SJSA1 (cell line): ENCODE measurements around the gene TMEM87B. TPM values are rescaled to one million over a fixed set of nuclear protein-coding genes. Genes with fewer than 3 reads are reported as not detected.
"Not testable (repeated sequence)": the region's sequence is repeated elsewhere in the genome, so short reads cannot be mapped to it uniquely, and the experiment has no call there.

ENCODE experiments used
- DNase-seq, 2 experiments: peaks; one replicate each; pipeline ENCODE4 v3.0.0-alpha.2; 2015 to 2020; ENCODE audit warnings: low spot score in 2 of 2, low read depth in 1 of 2
- H3K27ac ChIP-seq: fragments of 250-450 bp; sonication (Bioruptor Pico); 2 replicates; pipeline ENCODE4 v1.5.1; 2020; ENCODE audit warnings: mild to moderate bottlenecking, moderate library complexity
- H3K27me3 ChIP-seq: fragments of 250-450 bp; sonication (Bioruptor Pico); replicated peaks from 2 replicates; pipeline ENCODE4 v1.5.1; 2020; ENCODE audit warnings: mild to moderate bottlenecking, moderate library complexity
- H3K36me3 ChIP-seq: fragments of 250-450 bp; sonication (Bioruptor Pico); 2 replicates; pipeline ENCODE4 v1.5.1; 2020; ENCODE audit warnings: mild to moderate bottlenecking
- H3K4me1 ChIP-seq: fragments of 250-450 bp; sonication (Bioruptor Pico); replicated peaks from 2 replicates; pipeline ENCODE4 v1.6.1; 2021; ENCODE audit warnings: mild to moderate bottlenecking
- H3K4me3 ChIP-seq: fragments of 250-450 bp; sonication (Bioruptor Pico); 2 replicates; pipeline ENCODE4 v1.5.1; 2020; ENCODE audit warnings: mild to moderate bottlenecking
- H3K9me3 ChIP-seq: fragments of 250-450 bp; sonication (Bioruptor Pico); replicated peaks from 2 replicates; pipeline ENCODE4 v1.5.1; 2020; ENCODE audit warnings: mild to moderate bottlenecking
- total RNA-seq: library from RNA; depleted of rRNA; stranded (reverse); fragments of >200 nt; shearing (Covaris generic); gene quantifications from 2 replicates; pipeline ENCODE4 v1.2.3, GENCODE V29; 2014

TMEM87B gene
- total RNA-seq, 1 experiment from 2014 or later: 32.5 TPM

DNA sequence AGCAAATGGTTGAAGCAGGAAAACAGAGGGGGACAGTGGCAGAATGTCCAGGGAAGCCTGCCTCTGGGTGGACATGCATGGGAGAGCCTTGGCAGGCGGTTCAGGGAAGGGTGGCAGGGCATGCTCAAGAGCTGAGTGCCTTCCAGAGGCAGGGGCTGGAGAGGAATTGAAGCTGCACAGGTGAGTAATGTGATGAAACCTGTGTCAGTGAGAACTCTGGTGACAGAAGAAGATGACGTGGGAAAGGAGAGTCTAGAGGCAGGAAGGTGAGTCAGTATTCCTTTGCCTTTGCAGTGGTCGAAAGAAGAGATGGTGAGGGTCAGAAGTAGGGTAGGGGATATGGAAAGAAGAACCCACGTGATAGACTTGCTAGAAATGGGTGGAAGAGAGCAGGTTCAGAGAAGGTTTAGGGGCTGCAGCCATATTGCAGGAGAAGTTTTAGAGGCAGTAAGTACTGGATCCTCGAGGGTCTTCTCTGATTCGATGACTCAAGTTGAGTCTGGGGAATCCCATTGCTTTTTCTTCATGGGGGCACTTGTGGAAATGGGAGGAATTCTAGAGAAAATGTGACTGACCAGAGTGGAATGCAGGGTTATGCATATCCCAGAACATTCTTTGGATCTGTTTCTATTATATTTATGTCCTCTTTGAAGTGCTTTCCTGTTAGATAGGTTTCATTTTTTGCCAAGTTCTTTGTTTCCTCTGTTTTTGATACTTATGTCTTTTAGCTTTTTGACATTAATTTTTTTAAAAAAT is 37.4 kb downstream of the TMEM87B start:
- Histone ChIP-seq H3K4me3 (no peak overlapping the region), H3K9me3 (no peaks in the 10 kb centered on the region), H3K27ac (peak overlapping the region; percentile 74), H3K4me1 (peaks cover 21% of the 10 kb centered on the region), H3K27me3 (no peaks in the 10 kb centered on the region), H3K36me3 (peaks cover 50% of the 10 kb centered on the region)
- DNase-seq: peak; percentile 62 to 77

DNA sequence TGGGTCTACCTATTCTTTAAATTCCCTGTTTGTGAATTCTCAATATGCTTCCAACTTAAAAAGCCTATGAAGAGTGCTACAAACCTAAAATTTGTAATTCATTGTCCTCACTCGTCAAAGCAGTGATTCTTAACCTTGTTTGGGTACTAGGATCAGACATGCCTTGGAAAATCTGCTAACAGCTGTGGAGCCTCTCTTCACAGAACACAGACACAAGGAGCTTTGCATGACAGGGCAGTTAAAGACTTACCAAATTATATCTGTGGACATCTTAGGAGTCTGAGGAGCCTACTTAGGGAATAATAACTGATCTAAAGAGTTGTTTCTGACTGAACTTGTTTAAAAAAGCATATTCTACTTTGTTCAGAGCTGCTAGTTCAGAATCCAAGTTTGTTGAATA is 38.1 kb downstream of the TMEM87B start:
- no peak overlapping the region for H3K4me3 ChIP-seq
- no peaks in the 10 kb centered on the region for H3K27me3 ChIP-seq
- peaks cover 48% of the 10 kb centered on the region for H3K36me3 ChIP-seq
- peak overlapping the region; percentile 74 for H3K27ac ChIP-seq
- H3K4me1 ChIP-seq: peaks cover 21% of the 10 kb centered on the region
- no peaks in the 10 kb centered on the region for H3K9me3 ChIP-seq
- DNase-seq: no peak

DNA sequence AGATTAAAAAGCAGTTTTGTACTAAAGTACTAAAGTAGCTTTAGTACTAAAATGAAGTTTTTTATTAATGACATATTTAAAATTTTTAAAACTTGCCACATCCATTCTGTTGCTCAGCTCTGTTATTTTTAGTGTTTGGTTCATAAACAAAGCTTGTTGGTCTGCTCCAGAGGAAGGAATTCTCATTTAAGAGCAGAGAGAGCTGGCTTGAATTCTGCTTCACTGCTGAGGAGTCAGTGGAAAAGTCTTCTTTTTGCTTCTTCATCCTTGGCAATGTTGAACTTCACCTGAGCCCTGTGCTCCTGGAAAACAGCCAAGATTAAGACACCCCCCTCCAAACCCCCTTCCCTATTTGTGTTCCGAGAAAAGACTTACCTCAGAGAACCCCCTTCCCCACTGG is 40.6 kb downstream of the TMEM87B start:
- no peaks in the 10 kb centered on the region for H3K9me3 ChIP-seq
- H3K4me1 ChIP-seq: peaks cover 21% of the 10 kb centered on the region
- no peak overlapping the region for H3K4me3 ChIP-seq
- H3K27ac ChIP-seq: no peak overlapping the region
- H3K36me3 ChIP-seq: peaks cover 43% of the 10 kb centered on the region
- no peak for DNase-seq
- H3K27me3 ChIP-seq: no peaks in the 10 kb centered on the region

DNA sequence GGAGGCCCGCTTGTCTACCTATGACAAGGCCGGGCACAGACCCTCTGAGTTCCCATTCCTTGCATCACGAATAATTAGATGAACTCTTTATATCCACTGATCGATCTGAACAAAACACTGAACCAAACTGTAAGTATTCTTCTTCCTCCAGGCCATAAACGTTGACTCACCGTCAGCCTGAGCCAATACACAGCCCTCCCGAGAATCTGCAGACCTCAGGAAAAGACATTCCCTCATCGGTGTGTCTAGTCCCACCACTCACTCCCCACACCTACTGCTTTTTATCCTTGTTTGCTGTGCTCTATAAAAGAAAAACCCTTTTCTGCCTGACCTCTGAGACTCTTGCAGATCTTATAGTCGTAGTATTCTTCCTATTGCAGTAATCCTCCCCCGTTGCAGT is 41.0 kb downstream of the TMEM87B start:
- peaks cover 42% of the 10 kb centered on the region for H3K36me3 ChIP-seq
- H3K4me1 ChIP-seq: peaks cover 21% of the 10 kb centered on the region
- H3K9me3 ChIP-seq: no peaks in the 10 kb centered on the region
- no peaks in the 10 kb centered on the region for H3K27me3 ChIP-seq
- H3K4me3 ChIP-seq: no peak overlapping the region
- H3K27ac ChIP-seq: no peak overlapping the region
- DNase-seq: no peak

DNA sequence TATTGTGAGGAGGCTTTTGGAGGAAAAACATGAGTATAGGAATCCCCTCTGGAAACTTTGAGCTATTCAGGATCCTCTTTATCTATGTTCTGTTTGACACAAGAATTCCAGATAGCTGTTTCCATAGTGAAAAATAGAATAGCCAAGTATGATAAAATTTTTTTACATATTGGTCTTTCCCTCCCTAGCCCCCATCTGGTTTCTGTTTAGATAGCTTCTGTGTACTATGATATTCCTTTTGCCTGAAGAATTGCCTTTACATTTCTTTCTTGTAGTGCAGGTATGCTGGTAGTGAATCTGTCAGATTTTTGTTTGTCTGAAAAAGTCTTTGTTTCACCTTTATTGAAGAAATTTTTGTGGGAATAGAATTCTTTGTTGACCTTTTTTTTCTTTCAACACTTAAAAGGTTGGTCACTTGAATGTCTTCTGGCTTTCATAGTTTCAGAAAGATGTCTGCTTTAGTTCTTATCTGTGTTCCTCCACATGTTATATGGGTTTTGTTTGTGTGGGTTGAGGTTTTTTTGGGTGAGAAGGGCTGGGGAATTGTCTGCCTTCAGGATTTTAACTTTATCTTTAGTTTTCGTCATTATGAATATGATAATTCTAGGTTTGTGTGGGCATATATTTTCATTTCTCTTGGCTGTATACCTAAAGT is 53.2 kb downstream of the TMEM87B start:
- Histone ChIP-seq H3K9me3 (0 out of 2 replicates have a peak, but pooled peaks cover 2% of the 10 kb centered on the region), H3K27ac (no peak overlapping the region), H3K27me3 (no peaks in the 10 kb centered on the region), H3K4me3 (no peak overlapping the region), H3K36me3 (peaks cover 77% of the 10 kb centered on the region), H3K4me1 (no peaks in the 10 kb centered on the region)
- DNase-seq: no peak

DNA sequence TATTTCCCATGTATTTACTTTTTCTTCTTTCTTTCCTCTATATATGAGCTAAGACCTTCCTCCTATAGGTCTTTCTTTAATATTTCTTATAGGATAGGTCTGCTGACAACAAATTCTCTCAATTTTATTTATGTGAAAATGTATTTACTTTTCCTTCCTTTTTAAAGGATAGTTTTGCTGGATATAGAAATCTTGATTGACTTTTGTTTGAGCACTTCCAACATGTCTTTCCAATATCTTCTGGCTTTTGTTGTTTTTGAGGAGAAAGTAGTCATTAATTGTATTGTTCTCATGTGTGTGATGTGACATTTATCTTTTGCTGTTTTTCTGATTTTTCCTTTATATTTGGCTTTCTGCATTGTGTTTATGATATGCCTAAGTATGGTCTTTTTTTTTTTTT is 54.2 kb downstream of the TMEM87B start:
- Histone ChIP-seq H3K27ac (no peak overlapping the region), H3K4me3 (no peak overlapping the region), H3K9me3 (0 out of 2 replicates have a peak, but pooled peaks cover 2% of the 10 kb centered on the region), H3K36me3 (peaks cover 68% of the 10 kb centered on the region), H3K4me1 (no peaks in the 10 kb centered on the region), H3K27me3 (no peaks in the 10 kb centered on the region)
- no peak for DNase-seq

DNA sequence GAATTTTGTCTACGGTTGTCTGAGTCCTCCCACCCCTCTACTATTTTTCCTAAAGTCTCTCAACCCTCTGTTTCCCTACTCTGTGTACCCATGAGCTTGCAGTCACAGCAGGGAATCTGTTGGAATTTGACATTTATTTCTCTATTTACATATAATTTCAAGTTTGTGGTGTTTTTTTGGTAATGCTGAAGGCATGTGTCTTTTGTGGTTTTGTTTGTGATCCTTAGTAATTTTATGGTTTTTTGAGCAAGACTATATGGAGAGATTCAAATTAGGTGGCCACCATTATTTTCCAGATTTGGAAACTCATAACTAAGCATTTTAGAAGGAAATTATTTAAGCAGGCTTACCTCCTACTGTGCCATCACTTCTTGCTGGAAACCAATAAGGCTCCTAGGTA is 55.9 kb downstream of the TMEM87B start:
- DNase-seq: no peak
- Histone ChIP-seq H3K27ac (no peak overlapping the region), H3K4me1 (no peaks in the 10 kb centered on the region), H3K27me3 (no peaks in the 10 kb centered on the region), H3K36me3 (peaks cover 59% of the 10 kb centered on the region), H3K4me3 (no peak overlapping the region), H3K9me3 (0 out of 2 replicates have a peak, but pooled peaks cover 2% of the 10 kb centered on the region)

DNA sequence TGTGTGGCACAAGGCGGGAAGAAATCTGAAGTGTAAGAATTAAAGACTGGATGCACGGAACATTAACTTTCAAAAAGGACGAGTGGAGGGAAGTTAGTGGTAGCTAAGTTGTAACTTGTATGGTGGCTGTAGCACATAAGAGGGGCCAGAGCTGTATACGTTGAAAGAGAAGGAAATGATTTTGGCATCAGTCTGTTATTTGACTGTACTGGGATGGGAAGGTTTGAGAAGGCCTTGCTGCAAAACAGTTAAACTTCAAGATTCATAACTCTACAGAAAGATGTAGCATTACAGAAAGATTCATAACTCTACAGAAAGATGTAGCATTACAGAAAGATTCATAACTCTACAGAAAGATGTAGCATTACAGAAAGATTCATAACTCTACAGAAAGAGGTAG is 58.3 kb downstream of the TMEM87B start:
- not testable (repeated sequence) for H3K4me3 ChIP-seq, H3K27me3 ChIP-seq, H3K4me1 ChIP-seq, DNase-seq, H3K9me3 ChIP-seq, H3K27ac ChIP-seq
- H3K36me3 ChIP-seq: peaks cover 58% of the 10 kb centered on the region

DNA sequence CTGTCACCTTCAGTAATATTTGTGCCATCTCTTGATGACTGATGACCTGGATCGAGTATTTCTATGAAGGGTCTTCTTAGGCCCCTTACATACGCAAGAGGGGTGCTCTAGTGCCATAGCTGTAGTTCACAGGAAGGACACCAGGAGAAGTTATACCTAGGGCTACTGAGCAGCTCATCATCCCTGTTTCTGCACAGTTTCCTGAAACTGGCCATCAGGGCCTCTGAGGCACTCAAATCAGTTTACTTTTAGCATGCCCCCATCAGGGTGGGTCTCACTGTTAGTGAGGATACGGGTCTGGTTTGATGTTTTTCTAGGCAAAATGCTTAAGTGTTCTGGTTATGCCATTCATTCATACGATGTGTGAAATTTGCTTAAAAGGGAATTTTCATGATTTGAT is 63.1 kb downstream of the TMEM87B start:
- H3K9me3 ChIP-seq: no peaks in the 10 kb centered on the region
- no peak for DNase-seq
- no peaks in the 10 kb centered on the region for H3K4me1 ChIP-seq
- H3K27me3 ChIP-seq: no peaks in the 10 kb centered on the region
- H3K27ac ChIP-seq: no peak overlapping the region
- peaks cover 21% of the 10 kb centered on the region for H3K36me3 ChIP-seq
- H3K4me3 ChIP-seq: no peak overlapping the region

DNA sequence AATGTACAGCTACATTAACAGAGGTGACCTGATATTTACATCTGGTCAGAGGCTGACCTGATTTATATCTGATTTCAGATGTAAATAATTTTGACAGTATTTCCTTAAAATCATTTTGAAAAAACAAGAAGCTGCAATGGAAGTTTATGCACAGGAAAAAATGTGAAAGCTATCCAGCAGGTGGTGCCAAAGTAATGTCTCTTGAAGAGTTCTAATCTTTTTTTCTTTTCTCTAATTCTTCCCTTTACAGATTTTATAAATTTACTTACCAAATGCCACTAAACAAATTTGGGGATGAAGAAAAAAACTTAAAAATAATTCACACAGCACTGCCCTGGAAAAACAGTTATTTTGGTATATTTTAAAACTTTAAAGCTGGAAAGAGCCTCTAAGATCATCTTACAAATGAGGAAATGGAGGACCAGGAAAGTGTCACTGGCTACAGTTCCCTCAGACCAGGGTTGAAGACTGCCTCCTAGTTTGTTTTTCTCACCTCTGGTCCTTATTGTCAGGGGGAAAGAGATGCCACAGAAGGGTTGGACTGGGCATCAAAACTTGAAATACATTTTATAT is 66.7 kb downstream of the TMEM87B start:
- Histone ChIP-seq H3K4me1 (no peaks in the 10 kb centered on the region), H3K27me3 (no peaks in the 10 kb centered on the region), H3K4me3 (no peak overlapping the region), H3K36me3 (peaks cover 17% of the 10 kb centered on the region), H3K27ac (no peak overlapping the region), H3K9me3 (no peaks in the 10 kb centered on the region)
- peak in 1 of 2 experiments; percentile 37 for DNase-seq

DNA sequence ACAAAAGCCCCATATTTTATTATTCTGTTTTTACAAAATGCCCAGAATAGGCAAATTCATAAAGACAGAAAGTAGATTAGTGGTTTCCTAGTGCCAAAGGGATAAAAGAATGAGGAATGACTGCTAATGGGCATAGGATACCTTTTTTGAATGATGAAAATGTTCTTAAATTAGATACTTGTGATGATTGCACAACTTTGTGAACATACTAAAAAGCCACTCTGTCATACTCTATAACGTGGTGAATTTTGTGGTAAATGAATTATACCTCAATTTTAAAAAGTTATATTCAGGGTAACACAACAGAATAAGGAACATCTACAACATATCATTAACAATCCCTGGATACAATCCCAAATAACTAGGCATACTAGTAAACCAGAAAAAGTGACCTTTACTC is 74.0 kb downstream of the TMEM87B start:
- H3K9me3 ChIP-seq: no peaks in the 10 kb centered on the region
- H3K27me3 ChIP-seq: no peaks in the 10 kb centered on the region
- H3K36me3 ChIP-seq: no peaks in the 10 kb centered on the region
- H3K4me3 ChIP-seq: no peak overlapping the region
- no peak for DNase-seq
- H3K27ac ChIP-seq: no peak overlapping the region
- H3K4me1 ChIP-seq: no peaks in the 10 kb centered on the region

DNA sequence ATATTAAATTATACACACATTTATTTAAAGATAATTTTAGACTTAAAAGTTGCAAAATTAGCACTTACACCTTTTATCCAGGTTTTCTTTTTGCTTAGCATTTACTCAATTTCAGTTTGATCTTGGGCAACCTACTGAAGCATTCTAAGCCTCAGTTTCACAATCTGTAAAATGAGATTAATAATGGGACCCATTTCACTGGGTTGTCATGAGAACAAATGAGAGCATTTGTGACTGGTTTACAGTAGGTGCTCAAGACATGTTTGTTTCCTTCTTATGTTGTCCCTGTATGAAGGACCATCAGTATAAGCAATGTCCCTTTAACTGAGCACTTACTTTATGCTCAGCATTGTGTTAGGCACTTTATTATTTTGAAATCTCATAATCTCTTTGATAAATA is 78.3 kb downstream of the TMEM87B start:
- H3K36me3 ChIP-seq: no peaks in the 10 kb centered on the region
- H3K27me3 ChIP-seq: peaks cover 11% of the 10 kb centered on the region
- peaks cover 6% of the 10 kb centered on the region; the same call in 1 of the 2 replicates for H3K4me1 ChIP-seq
- H3K27ac ChIP-seq: no peak overlapping the region
- DNase-seq: no peak
- H3K4me3 ChIP-seq: no peak overlapping the region
- no peaks in the 10 kb centered on the region for H3K9me3 ChIP-seq

DNA sequence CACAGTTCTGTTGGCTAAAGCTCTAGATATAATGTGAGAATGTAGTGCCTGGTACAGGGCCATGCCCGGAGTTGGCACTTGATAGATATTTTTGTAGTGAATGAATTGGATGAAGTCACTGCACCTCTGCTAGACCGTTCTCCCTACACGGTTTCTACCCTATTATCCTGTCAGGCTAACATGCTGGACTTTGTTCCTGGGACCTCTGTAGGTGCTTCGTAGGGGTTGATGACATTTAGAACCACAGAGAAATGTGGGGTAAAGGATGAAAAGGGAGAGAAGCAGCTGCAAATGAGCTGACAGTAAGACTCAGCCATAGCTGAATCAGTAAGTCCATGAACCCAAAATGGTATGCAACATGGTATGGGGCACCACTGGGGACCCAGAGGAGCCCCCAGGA is 79.1 kb downstream of the TMEM87B start:
- Histone ChIP-seq H3K36me3 (no peaks in the 10 kb centered on the region), H3K27ac (no peak overlapping the region), H3K9me3 (no peaks in the 10 kb centered on the region), H3K4me3 (no peak overlapping the region), H3K27me3 (peaks cover 11% of the 10 kb centered on the region), H3K4me1 (peaks cover 6% of the 10 kb centered on the region; the same call in 1 of the 2 replicates)
- no peak for DNase-seq

DNA sequence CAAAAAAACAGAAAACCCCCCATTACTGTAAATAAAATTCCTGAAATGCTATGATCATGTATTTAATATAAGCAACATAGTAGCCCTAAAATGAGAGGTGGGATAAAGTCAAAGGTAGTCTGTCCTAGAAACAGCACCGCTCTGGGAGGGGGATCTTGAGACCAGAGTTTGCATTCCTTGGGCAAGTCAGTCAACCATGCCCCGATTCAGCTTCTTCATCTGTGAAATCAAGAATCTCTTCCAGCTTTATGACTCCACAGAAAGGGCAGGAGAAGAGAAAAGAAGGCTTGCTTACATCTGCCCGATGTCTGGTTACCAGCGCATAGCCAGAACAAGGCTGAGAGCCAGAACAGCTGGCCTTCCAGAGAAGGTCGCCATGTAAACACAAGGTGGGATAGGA is 81.0 kb downstream of the TMEM87B start:
- H3K9me3 ChIP-seq: no peaks in the 10 kb centered on the region
- H3K36me3 ChIP-seq: no peaks in the 10 kb centered on the region
- no peak for DNase-seq
- H3K4me3 ChIP-seq: no peak overlapping the region
- H3K27me3 ChIP-seq: peaks cover 11% of the 10 kb centered on the region
- peaks cover 6% of the 10 kb centered on the region; the same call in 1 of the 2 replicates for H3K4me1 ChIP-seq
- no peak overlapping the region for H3K27ac ChIP-seq
